Measurements from ENCODE around the gene MARK4.

GRCh38 chr19:45323671-45324081, 72.6 kb downstream of the MARK4 start:
- peak; percentile 94 to 95 for TF ChIP-seq POLR2A (IDR thresholded peaks at IDR 0.05)
- TF ChIP-seq, protein P1, sequence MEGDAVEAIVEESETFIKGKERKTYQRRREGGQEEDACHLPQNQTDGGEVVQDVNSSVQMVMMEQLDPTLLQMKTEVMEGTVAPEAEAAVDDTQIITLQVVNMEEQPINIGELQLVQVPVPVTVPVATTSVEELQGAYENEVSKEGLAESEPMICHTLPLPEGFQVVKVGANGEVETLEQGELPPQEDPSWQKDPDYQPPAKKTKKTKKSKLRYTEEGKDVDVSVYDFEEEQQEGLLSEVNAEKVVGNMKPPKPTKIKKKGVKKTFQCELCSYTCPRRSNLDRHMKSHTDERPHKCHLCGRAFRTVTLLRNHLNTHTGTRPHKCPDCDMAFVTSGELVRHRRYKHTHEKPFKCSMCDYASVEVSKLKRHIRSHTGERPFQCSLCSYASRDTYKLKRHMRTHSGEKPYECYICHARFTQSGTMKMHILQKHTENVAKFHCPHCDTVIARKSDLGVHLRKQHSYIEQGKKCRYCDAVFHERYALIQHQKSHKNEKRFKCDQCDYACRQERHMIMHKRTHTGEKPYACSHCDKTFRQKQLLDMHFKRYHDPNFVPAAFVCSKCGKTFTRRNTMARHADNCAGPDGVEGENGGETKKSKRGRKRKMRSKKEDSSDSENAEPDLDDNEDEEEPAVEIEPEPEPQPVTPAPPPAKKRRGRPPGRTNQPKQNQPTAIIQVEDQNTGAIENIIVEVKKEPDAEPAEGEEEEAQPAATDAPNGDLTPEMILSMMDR (IDR thresholded peaks at IDR 0.05 in 4 of 5, conservative IDR thresholded peaks at IDR 0.05 in 1 of 5), result no peak
